Breast epithelium (tissue), 4 donors: Measurements from ENCODE around the gene ZNF48. TPM values are rescaled to one million over a fixed set of nuclear protein-coding genes. Genes with fewer than 3 reads are reported as not detected.
A peak's percentile ranks its signal among the peaks of the same experiment; 100 is the strongest.

Experiments
- DNase-seq, 2 donors: peaks; one replicate each; pipeline ENCODE4 v3.0.0-alpha.2; 2019; ENCODE audit warnings: low spot score in 2 of 2
- H3K27ac ChIP-seq, 2 donors: fragments of 200-600 bp; sonication (generic) in 1 of 2; one replicate each; pipeline ENCODE4 v1.5.1; 2016 to 2019; ENCODE audit warnings: mild to moderate bottlenecking in 1 of 2
- H3K27me3 ChIP-seq, 2 donors: fragments of 200-600 bp; sonication (generic) in 1 of 2; one replicate each; pipeline versions ENCODE4 v1.5.1 to v1.6.0; 2017 to 2019; ENCODE audit warnings: control low read depth in 1 of 2, mild to moderate bottlenecking in 1 of 2
- H3K36me3 ChIP-seq: fragments of 200-600 bp; one replicate; pipeline ENCODE4 v1.5.1; 2019
- H3K4me1 ChIP-seq, 2 donors: fragments of 200-600 bp; sonication (generic); one replicate each; pipeline ENCODE4 v1.5.1; 2016 to 2019; ENCODE audit warnings: control low read depth in 1 of 2
- H3K4me3 ChIP-seq, 3 donors: fragments of 200-600 bp; sonication (generic); 1 replicate in 2 of 3; 2 replicates in 1 of 3; pipeline ENCODE4 v1.5.1; 2016 to 2019; ENCODE audit warnings: mild to moderate bottlenecking in 3 of 3, moderate library complexity in 2 of 3
- H3K9me3 ChIP-seq, 2 donors: fragments of 200-600 bp; sonication (generic) in 1 of 2; one replicate each; pipeline ENCODE4 v1.5.1; 2016 to 2019; ENCODE audit warnings: control low read depth in 1 of 2
- CTCF ChIP-seq, 3 donors: fragments of 450-650 bp; IDR thresholded peaks; one replicate each; pipeline ENCODE4 v1.5.1; 2016 to 2017; ENCODE audit warnings: antibody characterized with exemption in 3 of 3, mild to moderate bottlenecking in 3 of 3, moderate library complexity in 3 of 3
- POLR2A ChIP-seq: fragments of 450-650 bp; IDR thresholded peaks from one replicate; pipeline ENCODE4 v1.6.1; 2016; ENCODE audit warnings: antibody characterized with exemption, mild to moderate bottlenecking, moderate library complexity
- POLR2AphosphoS5 ChIP-seq, 3 donors: sonication (generic); formaldehyde crosslinking; IDR thresholded peaks; one replicate each; pipeline ENCODE4 v1.6.1; 2017; ENCODE audit warnings: antibody characterized with exemption in 3 of 3
- intact Hi-C: fragments of 100-400 bp; cut with DNase I; formaldehyde crosslinking; loops from one replicate; pipeline ENCODE4 v1.15.1; 2023; ENCODE audit warnings: low total_unique reads
- total RNA-seq, 3 donors: library from RNA; depleted of rRNA; stranded (reverse); fragments of >200 nt; gene quantifications; one replicate each; pipeline ENCODE4 v1.1.0, GENCODE V29; 2016

The ZNF48 gene
- total RNA-seq, 3 donors from 2014 or later = 4.8 to 9.5 (median 6.2) TPM

DNA sequence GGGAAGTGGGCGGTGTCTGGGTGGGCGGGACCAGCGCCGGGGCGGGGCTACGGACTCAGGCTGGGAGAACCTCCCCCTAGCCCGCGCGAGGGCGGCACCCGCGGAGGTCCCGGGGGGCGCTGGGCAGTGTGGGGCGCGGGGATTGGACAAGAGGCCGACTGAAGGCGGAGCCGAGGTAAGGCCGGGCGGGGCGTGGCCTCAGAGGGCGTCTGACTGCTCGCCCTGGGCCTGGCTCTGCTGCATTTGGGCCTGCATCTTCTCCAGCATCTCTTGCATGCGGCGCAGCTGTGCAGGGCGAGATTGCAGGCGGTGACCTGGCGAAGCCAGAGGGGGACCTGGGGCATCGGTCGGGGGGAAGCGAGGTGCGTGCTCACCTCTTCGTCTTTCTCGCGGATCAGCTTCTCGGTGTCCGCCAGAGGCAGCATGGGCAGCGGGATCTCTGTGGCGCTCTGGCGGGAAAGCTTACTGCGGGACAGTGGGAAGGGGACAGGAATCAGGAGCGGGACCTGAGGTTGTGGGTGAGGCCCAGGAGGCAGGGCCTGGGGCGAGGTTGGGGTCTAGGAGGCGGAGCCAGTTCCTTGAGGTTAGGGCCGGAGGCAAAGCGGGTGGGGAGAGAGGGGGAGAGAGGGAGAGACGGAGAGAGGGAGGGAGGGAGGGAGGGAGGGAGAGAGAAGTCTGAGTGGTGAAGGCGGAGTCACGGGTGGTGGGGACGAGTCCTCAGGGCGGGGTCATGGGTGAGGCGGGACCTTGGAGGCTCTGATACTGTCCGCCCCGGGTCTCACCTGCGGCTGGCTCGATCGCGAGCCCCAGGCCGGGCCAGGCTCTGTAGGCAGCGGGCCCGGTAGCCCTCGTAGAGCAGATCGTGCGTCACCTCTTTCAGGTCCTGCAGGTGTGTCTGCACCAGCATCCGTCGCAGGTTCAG is 16.7 kb upstream of the ZNF48 start:
- Histone ChIP-seq H3K4me3 (peak overlapping the region; percentile 51 to 94 (median 72)), H3K27ac (peak overlapping the region; percentile 99), H3K4me1 (peaks cover 0 to 3% of the 10 kb centered on the region in 2 donors), H3K27me3 (no peaks in the 10 kb centered on the region), H3K9me3 (no peaks in the 10 kb centered on the region), H3K36me3 (no peaks in the 10 kb centered on the region)
- TF ChIP-seq CTCF (IDR thresholded peaks at IDR 0.05) (peak in 2 of 3 donors; percentile 16 to 25), POLR2AphosphoS5 (IDR thresholded peaks at IDR 0.05) (peak in 2 of 3 donors; percentile 40 to 44), POLR2A (no peak)
- intact Hi-C loops = no loop called here
- peak; percentile 99 for DNase-seq

- TF ChIP-seq POLR2A (no peak), POLR2AphosphoS5 (IDR thresholded peaks at IDR 0.05) (no peak), CTCF (IDR thresholded peaks at IDR 0.05) (peak in 1 of 3 donors; percentile 22)
- no peak for DNase-seq
- intact Hi-C loops = no loop called here
- Histone ChIP-seq H3K36me3 (no peaks in the 10 kb centered on the region), H3K4me3 (peak overlapping the region; percentile 51 to 94 (median 72)), H3K9me3 (no peaks in the 10 kb centered on the region), H3K27ac (peak overlapping the region; percentile 99), H3K27me3 (no peaks in the 10 kb centered on the region), H3K4me1 (peaks cover 0 to 3% of the 10 kb centered on the region in 2 donors)
Measured at GRCh38 chr16:30379158-30379783, 15.9 kb upstream of the ZNF48 start.

GRCh38 chr16:30380072-30380802 is 15.0 kb upstream of the ZNF48 start:
- H3K36me3 ChIP-seq = no peaks in the 10 kb centered on the region
- no peak overlapping the region for H3K27ac ChIP-seq
- peaks cover 0 to 3% of the 10 kb centered on the region in 2 donors for H3K4me1 ChIP-seq
- H3K4me3 ChIP-seq = no peak overlapping the region
- TF ChIP-seq POLR2AphosphoS5 (IDR thresholded peaks at IDR 0.05) (no peak), CTCF (IDR thresholded peaks at IDR 0.05) (no peak)
- H3K9me3 ChIP-seq = no peaks in the 10 kb centered on the region
- H3K27me3 ChIP-seq = no peaks in the 10 kb centered on the region
- intact Hi-C loops = no loop called here
- no peak for DNase-seq

- DNase-seq = no peak
- no peaks in the 10 kb centered on the region for H3K27me3 ChIP-seq
- peaks cover 0 to 3% of the 10 kb centered on the region in 2 donors for H3K4me1 ChIP-seq
- no peak for TF ChIP-seq POLR2AphosphoS5 (IDR thresholded peaks at IDR 0.05)
- no peak for TF ChIP-seq CTCF (IDR thresholded peaks at IDR 0.05)
- TF ChIP-seq POLR2A = no peak
- H3K27ac ChIP-seq = peak overlapping the region in 1 of 2 donors; percentile 38
- intact Hi-C loops = no loop called here
- no peak overlapping the region for H3K4me3 ChIP-seq
- no peaks in the 10 kb centered on the region for H3K36me3 ChIP-seq
- H3K9me3 ChIP-seq = no peaks in the 10 kb centered on the region
Measured at GRCh38 chr16:30380803-30381208, 14.4 kb upstream of the ZNF48 start.
